HCT116 (cell line): Measurements from ENCODE around the gene SERPINA3. TPM values are rescaled to one million over a fixed set of nuclear protein-coding genes. Genes with fewer than 3 reads are reported as not detected.

Experiments used
- ATAC-seq: fragments of 200-7000 bp; cut with Tn5 transposase; 2 replicates; pipeline ENCODE4 v1.9.1; 2020; ENCODE audit warnings: mild to moderate bottlenecking, moderate library complexity
- BruUV-seq: library from RNA; stranded (reverse); fragments of 400-500 nt; replicated peaks from 2 replicates; lab custom pipeline; 2021; lab: Mats Ljungman, UMichigan
- CTCF ChIA-PET: fragments of 300-600 bp; sonication (Branson Sonifier 250); formaldehyde crosslinking; loops from one replicate; lab custom pipeline; 2021; ENCODE audit warnings: antibody characterized with exemption; lab: Charles Lee
- POLR2A ChIA-PET: fragments of 300-600, 350-600 bp; sonication (Branson Sonifier 250); formaldehyde crosslinking; loops from one replicate; lab custom pipeline; 2021; ENCODE audit warnings: antibody characterized with exemption; lab: Charles Lee
- RAD21 ChIA-PET, 2 experiments: fragments of 300-600 bp; sonication (Branson Sonifier 250); formaldehyde crosslinking; loops; one replicate each; lab custom pipeline; 2023; ENCODE audit warnings: low total read pairs in 2 of 2; ENCODE audit not compliant: uncharacterized antibody in 2 of 2, unreplicated experiment in 2 of 2, low non-redundant PET in 1 of 2; lab: Charles Lee
- DNase-seq: peaks from one replicate; pipeline ENCODE4 v3.0.0-alpha.2; 2010; ENCODE audit warnings: low read depth, low spot score
- H2AFZ ChIP-seq: fragments of 200-600 bp; shearing (Covaris generic), sonication (generic); 2 replicates; pipeline ENCODE4 v1.6.1; 2017; ENCODE audit warnings: low read depth, mixed run types, mixed read lengths, antibody characterized with exemption, low read length; ENCODE audit not compliant: poor library complexity, severe bottlenecking
- H3K27ac ChIP-seq: 2 replicates; pipeline ENCODE4 v1.5.1; 2012; ENCODE audit warnings: low read depth, low read length
- H3K27me3 ChIP-seq: fragments of 200-600 bp; sonication (generic); 2 replicates; pipeline ENCODE4 v1.6.1; 2016; ENCODE audit warnings: mixed run types, low read length, mixed read lengths; ENCODE audit not compliant: insufficient read depth
- H3K36me3 ChIP-seq, 2 experiments: fragments of 200-500 bp in 1 of 2; fragments of 200-600 bp in 1 of 2; sonication (Bioruptor generic) in 1 of 2; sonication (generic) in 1 of 2; 2 replicates each; pipeline versions ENCODE4 v1.5.1 to v1.6.1; 2014 to 2016; ENCODE audit warnings: low read length in 2 of 2, inconsistent platforms in 1 of 2, mixed read lengths in 1 of 2, mixed run types in 1 of 2; ENCODE audit not compliant: insufficient read depth in 2 of 2, control insufficient read depth in 1 of 2
- H3K4me1 ChIP-seq, 2 experiments: fragments of 200-600 bp in 1 of 2; sonication (generic) in 1 of 2; 2 replicates each; pipeline versions ENCODE4 v1.5.1 to v1.6.1; 2012 to 2017; ENCODE audit warnings: low read length in 2 of 2, inconsistent platforms in 1 of 2, mild to moderate bottlenecking in 1 of 2, mixed read lengths in 1 of 2, mixed run types in 1 of 2, moderate library complexity in 1 of 2; ENCODE audit not compliant: insufficient read depth in 2 of 2, control insufficient read depth in 1 of 2
- H3K4me2 ChIP-seq: fragments of 200-600 bp; sonication (generic); 2 replicates; pipeline ENCODE4 v1.6.1; 2017; ENCODE audit warnings: mixed run types, low read length, mixed read lengths
- H3K4me3 ChIP-seq, 2 experiments: fragments of 200-600 bp in 1 of 2; sonication (generic) in 1 of 2; replicated peaks in 1 of 2; 2 replicates each; pipeline ENCODE4 v1.5.1; 2011 to 2016; ENCODE audit warnings: low read length in 2 of 2, control low read depth in 1 of 2, low read depth in 1 of 2, mild to moderate bottlenecking in 1 of 2, mixed read lengths in 1 of 2, mixed run types in 1 of 2
- H3K79me2 ChIP-seq: fragments of 200-600 bp; sonication (generic); 2 replicates; pipeline ENCODE4 v1.6.1; 2017; ENCODE audit warnings: mild to moderate bottlenecking, mixed run types, low read length, moderate library complexity, mixed read lengths; ENCODE audit not compliant: insufficient read depth
- H3K9ac ChIP-seq: fragments of 200-600 bp; sonication (generic); 2 replicates; pipeline ENCODE4 v1.6.1; 2016; ENCODE audit warnings: low read length, mixed read lengths
- H3K9me2 ChIP-seq: fragments of 200-600 bp; sonication (generic), shearing (Covaris generic); 2 replicates; pipeline ENCODE4 v1.6.1; 2017; ENCODE audit warnings: mixed run types, mild to moderate bottlenecking, moderate library complexity; ENCODE audit not compliant: insufficient read depth
- H3K9me3 ChIP-seq, 2 experiments: fragments of 200-500 bp in 1 of 2; fragments of 200-600 bp in 1 of 2; sonication (Bioruptor generic) in 1 of 2; sonication (generic) in 1 of 2; 2 replicates each; pipeline ENCODE4 v1.6.1; 2014 to 2017; ENCODE audit warnings: low read length in 2 of 2, mixed read lengths in 2 of 2, inconsistent platforms in 1 of 2, low read depth in 1 of 2, mild to moderate bottlenecking in 1 of 2, mixed run types in 1 of 2, moderate library complexity in 1 of 2; ENCODE audit not compliant: control insufficient read depth in 1 of 2, insufficient read depth in 1 of 2
- H4K20me1 ChIP-seq: fragments of 200-600 bp; sonication (generic), shearing (Covaris generic); 2 replicates; pipeline ENCODE4 v1.6.1; 2017; ENCODE audit warnings: mixed run types, mild to moderate bottlenecking, moderate library complexity; ENCODE audit not compliant: insufficient read depth
- CEBPB ChIP-seq: IDR thresholded peaks from 2 replicates; pipeline ENCODE4 v1.6.1; 2012; ENCODE audit warnings: low read depth
- CTCF ChIP-seq, 3 experiments: fragments of 200-600 bp in 1 of 3; sonication (generic) in 1 of 3; IDR thresholded peaks in 2 of 3; conservative IDR thresholded peaks in 1 of 3; 2 replicates each; pipeline ENCODE4 v1.5.1; 2012 to 2017; ENCODE audit warnings: low read depth in 2 of 3, low read length in 2 of 3, antibody characterized with exemption in 1 of 3, borderline replicate concordance in 1 of 3, control low read depth in 1 of 3, mild to moderate bottlenecking in 1 of 3, mixed read lengths in 1 of 3, mixed run types in 1 of 3, moderate library complexity in 1 of 3; ENCODE audit not compliant: insufficient read depth in 1 of 3
- EGR1 ChIP-seq: IDR thresholded peaks from 2 replicates; pipeline ENCODE4 v1.6.1; 2012; ENCODE audit warnings: low read depth
- JUND ChIP-seq: IDR thresholded peaks from 2 replicates; pipeline ENCODE4 v1.6.1; 2012
- SP1 ChIP-seq: IDR thresholded peaks from 2 replicates; pipeline ENCODE4 v1.6.1; 2012; ENCODE audit warnings: low read depth
- intact Hi-C: fragments of 100-400 bp; cut with micrococcal nuclease; formaldehyde crosslinking; loops from 2 replicates; pipeline ENCODE4 v1.10.0; 2022
- total RNA-seq: library from RNA; stranded (reverse); gene quantifications from one replicate; pipeline ENCODE4 v1.2.1, GENCODE V29; 2021; ENCODE audit not compliant: unreplicated experiment

SERPINA3 gene
- total RNA-seq, 1 experiment from 2014 or later = 4.3 TPM

- ATAC-seq = no peak
- no peak overlapping the region for H3K27ac ChIP-seq
- intact Hi-C loops = no loop called here
- TF ChIP-seq JUND = no peak
- no peak for TF ChIP-seq SP1
- no peak for TF ChIP-seq CEBPB
- H3K9me2 ChIP-seq = no peaks in the 10 kb centered on the region
- BruUV-seq = no TSS peak
- POLR2A ChIA-PET = no interaction called here
- RAD21 ChIA-PET = no interaction called here
- H3K9ac ChIP-seq = no peak overlapping the region
- no peaks in the 10 kb centered on the region for H3K36me3 ChIP-seq
- H2AFZ ChIP-seq = no peak overlapping the region
- no peak for DNase-seq
- no peaks in the 10 kb centered on the region for H4K20me1 ChIP-seq
- H3K4me2 ChIP-seq = no peak overlapping the region
- no peaks in the 10 kb centered on the region for H3K79me2 ChIP-seq
- H3K27me3 ChIP-seq = peaks cover 7% of the 10 kb centered on the region; the same call in 1 of the 2 replicates
- H3K9me3 ChIP-seq = no peaks in the 10 kb centered on the region
- H3K4me1 ChIP-seq = no peaks in the 10 kb centered on the region
- H3K4me3 ChIP-seq = no peak overlapping the region
- CTCF ChIA-PET = no interaction called here
These were observed 53.4 kb downstream of the SERPINA3 start for GRCh38 chr14:94665544-94665943.

GRCh38 chr14:94670692-94671285, 58.6 kb downstream of the SERPINA3 start:
- peak; percentile 45 for ATAC-seq
- Histone ChIP-seq H4K20me1 (no peaks in the 10 kb centered on the region), H3K9ac (no peak overlapping the region), H3K27me3 (no peaks in the 10 kb centered on the region), H3K4me1 (no peaks in the 10 kb centered on the region), H3K79me2 (no peaks in the 10 kb centered on the region), H2AFZ (no peak overlapping the region), H3K27ac (no peak overlapping the region), H3K4me3 (no peak overlapping the region), H3K36me3 (no peaks in the 10 kb centered on the region), H3K9me2 (no peaks in the 10 kb centered on the region), H3K9me3 (no peaks in the 10 kb centered on the region), H3K4me2 (no peak overlapping the region)
- no peak for DNase-seq
- ChIA-PET CTCF (interaction anchor here (0.7 to 1.7 kb wide), 5 partner anchors 10 to 538 kb away, joined by 3 to 8 read pairs (median 5); no protein-coding TSS in a partner anchor), POLR2A (interaction anchor here (0.9 kb wide), 1 partner anchor 11 kb away, joined by 3 read pairs; no protein-coding TSS in a partner anchor), RAD21 (no interaction called here)
- BruUV-seq = no TSS peak
- TF ChIP-seq EGR1 (no peak), CTCF (IDR thresholded peaks at IDR 0.05 in 2 of 3, conservative IDR thresholded peaks at IDR 0.05 in 1 of 3; ENCODE audit: borderline replicate concordance in 1 of 3, insufficient read depth in 1 of 3, low read depth in 2 of 3, low read length in 2 of 3) (peak in 2 of 3 experiments; percentile 19 to 26; a peak in 1 of 6 replicates)
- intact Hi-C loops = no loop called here
